ENCODE data around the gene KLHL30. TPM values are rescaled to one million over a fixed set of nuclear protein-coding genes. Genes with fewer than 3 reads are reported as not detected.

KLHL30 gene
- total RNA-seq, 1 donor from 2014 or later = 0.07 TPM

GRCh38 chr2:238122287-238123217, 15.9 kb upstream of the KLHL30 start:
- TF ChIP-seq CTCF (conservative IDR thresholded peaks at IDR 0.05) = no peak
- H3K27me3 Mint-ChIP-seq = peaks cover 3% of the 10 kb centered on the region
- H3K4me3 Mint-ChIP-seq = no peak overlapping the region
- no peaks in the 10 kb centered on the region for H3K36me3 Mint-ChIP-seq
- DNase-seq (ENCODE audit: extremely low spot score, unreplicated experiment) = no peak
- H3K27ac Mint-ChIP-seq = no peak overlapping the region
- H3K9me3 Mint-ChIP-seq = no peaks in the 10 kb centered on the region
- no peaks in the 10 kb centered on the region for H3K4me1 Mint-ChIP-seq (ENCODE audit: unreplicated experiment)

- no peak for DNase-seq (ENCODE audit: extremely low spot score, unreplicated experiment)
- no peaks in the 10 kb centered on the region for H3K36me3 Mint-ChIP-seq
- no peaks in the 10 kb centered on the region for H3K9me3 Mint-ChIP-seq
- H3K4me3 Mint-ChIP-seq = no peak overlapping the region
- no peaks in the 10 kb centered on the region for H3K27me3 Mint-ChIP-seq
- TF ChIP-seq CTCF (conservative IDR thresholded peaks at IDR 0.05) = no peak
- H3K27ac Mint-ChIP-seq = no peak overlapping the region
- H3K4me1 Mint-ChIP-seq (ENCODE audit: unreplicated experiment) = no peaks in the 10 kb centered on the region
Measured at GRCh38 chr2:238123218-238123971, 15.1 kb upstream of the KLHL30 start.

- no peak for TF ChIP-seq CTCF (conservative IDR thresholded peaks at IDR 0.05)
- DNase-seq (ENCODE audit: extremely low spot score, unreplicated experiment) = no peak
- no peak overlapping the region for H3K27ac Mint-ChIP-seq
- no peaks in the 10 kb centered on the region for H3K9me3 Mint-ChIP-seq
- no peaks in the 10 kb centered on the region for H3K4me1 Mint-ChIP-seq (ENCODE audit: unreplicated experiment)
- no peak overlapping the region for H3K4me3 Mint-ChIP-seq
- H3K36me3 Mint-ChIP-seq = no peaks in the 10 kb centered on the region
- no peaks in the 10 kb centered on the region for H3K27me3 Mint-ChIP-seq
Measured at GRCh38 chr2:238123991-238124470, 14.4 kb upstream of the KLHL30 start.

GRCh38 chr2:238124488-238125126, 13.9 kb upstream of the KLHL30 start:
- no peak overlapping the region for H3K4me3 Mint-ChIP-seq
- H3K36me3 Mint-ChIP-seq = no peaks in the 10 kb centered on the region
- no peaks in the 10 kb centered on the region for H3K4me1 Mint-ChIP-seq (ENCODE audit: unreplicated experiment)
- H3K9me3 Mint-ChIP-seq = no peaks in the 10 kb centered on the region
- H3K27me3 Mint-ChIP-seq = no peaks in the 10 kb centered on the region
- H3K27ac Mint-ChIP-seq = no peak overlapping the region
- no peak for DNase-seq (ENCODE audit: extremely low spot score, unreplicated experiment)
- TF ChIP-seq CTCF (conservative IDR thresholded peaks at IDR 0.05) = no peak

- H3K9me3 Mint-ChIP-seq = no peaks in the 10 kb centered on the region
- H3K4me1 Mint-ChIP-seq (ENCODE audit: unreplicated experiment) = no peaks in the 10 kb centered on the region
- no peaks in the 10 kb centered on the region for H3K36me3 Mint-ChIP-seq
- H3K4me3 Mint-ChIP-seq = no peak overlapping the region
- TF ChIP-seq CTCF (conservative IDR thresholded peaks at IDR 0.05) = no peak
- no peak overlapping the region for H3K27ac Mint-ChIP-seq
- no peaks in the 10 kb centered on the region for H3K27me3 Mint-ChIP-seq
- DNase-seq (ENCODE audit: extremely low spot score, unreplicated experiment) = no peak
Measured at GRCh38 chr2:238125127-238125885, 13.2 kb upstream of the KLHL30 start.
